Neural crest cell (in vitro differentiated cells): ENCODE data around the gene BAZ2B. TPM values are rescaled to one million over a fixed set of nuclear protein-coding genes. Genes with fewer than 3 reads are reported as not detected.

Experiments
- DNase-seq: peaks from one replicate; pipeline ENCODE4 v3.0.0; 2021; ENCODE audit warnings: low read depth, mixed read lengths, low spot score
- H3K27ac Mint-ChIP-seq: one replicate; pipeline ENCODE4 v1.8.0; 2021; ENCODE audit warnings: mild to moderate bottlenecking, mixed read lengths; ENCODE audit not compliant: unreplicated experiment
- H3K27me3 Mint-ChIP-seq: 2 replicates; pipeline ENCODE4 v1.8.0; 2021; ENCODE audit warnings: low read depth, mild to moderate bottlenecking, mixed read lengths
- H3K36me3 Mint-ChIP-seq: 2 replicates; pipeline ENCODE4 v1.8.0; 2021; ENCODE audit warnings: low read depth, mild to moderate bottlenecking, mixed read lengths
- H3K4me1 Mint-ChIP-seq: 2 replicates; pipeline ENCODE4 v1.8.0; 2021; ENCODE audit warnings: mixed read lengths
- H3K4me3 Mint-ChIP-seq: one replicate; pipeline ENCODE4 v1.8.0; 2021; ENCODE audit warnings: mild to moderate bottlenecking, mixed read lengths
- H3K9me3 Mint-ChIP-seq: 2 replicates; pipeline ENCODE4 v1.8.0; 2021; ENCODE audit warnings: mixed read lengths
- total RNA-seq: library from RNA; stranded (reverse); gene quantifications from 2 replicates; pipeline ENCODE4 v1.2.1, GENCODE V29; 2021
- TF ChIP-seq, protein P1 (sequence below): fragments of 200-600 bp; sonication (generic); conservative IDR thresholded peaks from 2 replicates; pipeline ENCODE4 v1.5.0; 2021; ENCODE audit warnings: antibody characterized with exemption, mild to moderate bottlenecking

Gene BAZ2B
- total RNA-seq, 1 donor from 2014 or later: 65.9 TPM

DNA sequence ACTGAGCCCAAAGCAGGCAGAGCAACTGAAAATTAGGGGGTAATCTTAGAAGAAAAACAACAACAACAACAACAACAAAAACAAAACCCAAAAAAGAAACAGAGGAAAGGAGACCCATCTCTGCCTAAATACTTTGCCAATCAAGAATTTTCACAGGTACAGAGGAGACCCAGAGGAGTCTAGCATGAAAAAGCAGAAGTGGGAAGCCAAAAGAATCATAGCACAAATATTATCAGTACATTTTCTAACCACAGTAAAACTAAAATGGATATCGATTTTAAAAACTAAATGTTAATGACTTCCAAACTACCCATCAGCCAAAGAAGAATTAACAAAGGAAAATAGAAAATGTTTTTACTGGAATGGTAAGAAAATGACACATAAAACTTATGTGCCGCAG, 148.1 kb downstream of the BAZ2B start:
- Mint-ChIP-seq H3K4me3 (no peak overlapping the region), H3K27me3 (no peaks in the 10 kb centered on the region), H3K4me1 (peaks cover 5% of the 10 kb centered on the region), H3K9me3 (peaks cover 7% of the 10 kb centered on the region), H3K27ac (no peak overlapping the region), H3K36me3 (peaks cover 42% of the 10 kb centered on the region)
- TF ChIP-seq, protein P1, sequence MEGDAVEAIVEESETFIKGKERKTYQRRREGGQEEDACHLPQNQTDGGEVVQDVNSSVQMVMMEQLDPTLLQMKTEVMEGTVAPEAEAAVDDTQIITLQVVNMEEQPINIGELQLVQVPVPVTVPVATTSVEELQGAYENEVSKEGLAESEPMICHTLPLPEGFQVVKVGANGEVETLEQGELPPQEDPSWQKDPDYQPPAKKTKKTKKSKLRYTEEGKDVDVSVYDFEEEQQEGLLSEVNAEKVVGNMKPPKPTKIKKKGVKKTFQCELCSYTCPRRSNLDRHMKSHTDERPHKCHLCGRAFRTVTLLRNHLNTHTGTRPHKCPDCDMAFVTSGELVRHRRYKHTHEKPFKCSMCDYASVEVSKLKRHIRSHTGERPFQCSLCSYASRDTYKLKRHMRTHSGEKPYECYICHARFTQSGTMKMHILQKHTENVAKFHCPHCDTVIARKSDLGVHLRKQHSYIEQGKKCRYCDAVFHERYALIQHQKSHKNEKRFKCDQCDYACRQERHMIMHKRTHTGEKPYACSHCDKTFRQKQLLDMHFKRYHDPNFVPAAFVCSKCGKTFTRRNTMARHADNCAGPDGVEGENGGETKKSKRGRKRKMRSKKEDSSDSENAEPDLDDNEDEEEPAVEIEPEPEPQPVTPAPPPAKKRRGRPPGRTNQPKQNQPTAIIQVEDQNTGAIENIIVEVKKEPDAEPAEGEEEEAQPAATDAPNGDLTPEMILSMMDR: no peak
- DNase-seq: no peak

DNA sequence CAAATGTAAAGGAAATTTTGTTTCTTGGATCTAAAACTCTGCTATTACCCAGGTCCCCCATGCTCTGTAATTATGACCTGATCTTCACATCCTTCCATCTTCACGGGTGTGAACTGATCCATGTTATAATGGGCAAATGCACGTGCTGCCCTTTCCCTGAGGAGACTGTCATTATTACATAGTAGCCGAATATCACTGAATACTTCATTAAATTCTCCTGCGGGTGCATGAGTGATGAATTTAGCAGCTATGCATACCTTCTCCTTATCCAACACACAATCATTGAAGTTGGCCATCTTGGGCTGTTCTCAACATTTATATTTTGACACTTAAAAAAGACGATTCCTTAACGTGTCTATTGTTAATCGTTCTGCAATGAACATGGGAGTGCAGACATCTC, 153.4 kb downstream of the BAZ2B start:
- peaks cover 5% of the 10 kb centered on the region for H3K4me1 Mint-ChIP-seq
- peaks cover 23% of the 10 kb centered on the region for H3K36me3 Mint-ChIP-seq
- H3K27ac Mint-ChIP-seq: no peak overlapping the region
- TF ChIP-seq, protein P1: no peak
- peaks cover 4% of the 10 kb centered on the region for H3K9me3 Mint-ChIP-seq
- no peaks in the 10 kb centered on the region for H3K27me3 Mint-ChIP-seq
- no peak overlapping the region for H3K4me3 Mint-ChIP-seq
- no peak for DNase-seq

DNA sequence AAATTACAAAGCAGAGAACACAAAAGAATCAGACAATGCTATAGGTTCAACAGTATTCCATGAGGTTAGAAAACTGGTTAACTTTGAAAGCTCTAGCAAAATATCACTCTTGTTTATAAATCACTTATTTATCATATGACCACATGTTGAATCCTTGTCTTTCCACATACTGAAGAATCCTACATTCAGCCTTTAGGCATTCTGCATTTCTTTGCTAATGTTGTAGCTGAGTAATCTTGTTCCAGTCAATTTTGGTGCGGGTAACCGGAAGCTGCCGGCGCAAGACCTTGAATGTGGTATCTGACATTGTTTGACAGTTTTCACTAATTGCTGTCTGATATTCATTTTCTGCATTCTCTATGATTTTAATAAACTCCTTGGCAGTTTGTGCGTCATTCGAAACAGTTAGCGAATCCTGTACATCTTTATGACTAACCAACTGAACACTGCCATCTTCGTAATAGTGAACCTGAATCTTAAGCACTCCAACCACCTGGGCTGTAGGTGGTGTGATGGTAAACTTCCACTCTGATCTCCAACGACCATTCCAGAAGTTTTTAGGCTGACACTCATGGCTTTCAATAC, 154.1 kb downstream of the BAZ2B start:
- Mint-ChIP-seq H3K4me3 (no peak overlapping the region), H3K27me3 (no peaks in the 10 kb centered on the region)
- no peak for DNase-seq

DNA sequence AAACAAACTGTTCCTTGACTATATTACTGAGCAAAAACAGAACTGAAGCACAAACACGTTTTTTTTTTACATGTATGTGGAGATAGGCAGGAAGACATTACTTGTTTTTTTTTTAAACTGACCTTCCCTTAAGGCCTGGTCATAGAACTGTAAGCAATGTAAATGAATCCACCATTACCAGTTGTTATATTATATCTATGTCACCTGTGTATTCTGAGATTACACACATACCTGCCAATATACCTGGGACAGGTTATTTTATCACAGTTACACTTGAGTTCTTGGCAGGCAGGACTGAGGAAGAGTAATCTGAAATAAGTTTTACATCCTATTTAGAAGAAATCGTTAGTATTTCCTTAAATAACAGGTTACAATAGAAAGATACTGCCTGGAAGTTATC, 155.3 kb downstream of the BAZ2B start:
- Mint-ChIP-seq H3K27me3 (no peaks in the 10 kb centered on the region), H3K27ac (no peak overlapping the region)

More for the DNA sequence above, 154.1 kb downstream of the BAZ2B start:
- Mint-ChIP-seq H3K4me1 (peaks cover 10% of the 10 kb centered on the region), H3K27ac (no peak overlapping the region), H3K36me3 (peaks cover 17% of the 10 kb centered on the region), H3K9me3 (peaks cover 2% of the 10 kb centered on the region)
- TF ChIP-seq, protein P1: no peak

DNA sequence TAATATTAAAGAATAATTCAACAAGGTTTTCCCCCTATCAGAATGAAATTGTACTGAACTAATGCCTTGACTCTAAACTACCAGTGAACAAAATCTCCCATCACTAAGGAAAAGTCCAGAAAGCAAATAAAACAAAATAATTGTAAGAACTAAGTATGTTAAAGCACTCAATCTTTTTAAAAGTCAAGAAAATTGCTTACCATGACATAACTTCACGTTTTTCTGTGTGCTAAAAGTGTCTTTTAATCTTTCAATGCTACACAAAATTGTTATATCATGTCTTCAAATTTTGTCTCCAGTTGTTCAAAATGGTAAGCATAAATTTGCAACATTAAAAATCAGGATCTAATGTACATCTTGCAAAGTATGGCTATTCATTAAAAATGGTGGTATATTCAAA, 156.1 kb downstream of the BAZ2B start:
- Mint-ChIP-seq H3K4me3 (no peak overlapping the region), H3K9me3 (peaks cover 2% of the 10 kb centered on the region), H3K27me3 (no peaks in the 10 kb centered on the region), H3K27ac (no peak overlapping the region), H3K36me3 (peaks cover 12% of the 10 kb centered on the region), H3K4me1 (peaks cover 5% of the 10 kb centered on the region)
- DNase-seq: no peak
- TF ChIP-seq, protein P1: no peak

More for the DNA sequence above, 155.3 kb downstream of the BAZ2B start:
- no peak for DNase-seq
- Mint-ChIP-seq H3K4me3 (no peak overlapping the region), H3K36me3 (peaks cover 12% of the 10 kb centered on the region), H3K9me3 (peaks cover 2% of the 10 kb centered on the region), H3K4me1 (peaks cover 5% of the 10 kb centered on the region)
- TF ChIP-seq, protein P1: no peak
